ENCODE results near the gene CTNNBIP1.
"Not testable (repeated sequence)": the region's sequence is repeated elsewhere in the genome, so short reads cannot be mapped to it uniquely, and the experiment has no call there.

CTNNBIP1 gene

DNA sequence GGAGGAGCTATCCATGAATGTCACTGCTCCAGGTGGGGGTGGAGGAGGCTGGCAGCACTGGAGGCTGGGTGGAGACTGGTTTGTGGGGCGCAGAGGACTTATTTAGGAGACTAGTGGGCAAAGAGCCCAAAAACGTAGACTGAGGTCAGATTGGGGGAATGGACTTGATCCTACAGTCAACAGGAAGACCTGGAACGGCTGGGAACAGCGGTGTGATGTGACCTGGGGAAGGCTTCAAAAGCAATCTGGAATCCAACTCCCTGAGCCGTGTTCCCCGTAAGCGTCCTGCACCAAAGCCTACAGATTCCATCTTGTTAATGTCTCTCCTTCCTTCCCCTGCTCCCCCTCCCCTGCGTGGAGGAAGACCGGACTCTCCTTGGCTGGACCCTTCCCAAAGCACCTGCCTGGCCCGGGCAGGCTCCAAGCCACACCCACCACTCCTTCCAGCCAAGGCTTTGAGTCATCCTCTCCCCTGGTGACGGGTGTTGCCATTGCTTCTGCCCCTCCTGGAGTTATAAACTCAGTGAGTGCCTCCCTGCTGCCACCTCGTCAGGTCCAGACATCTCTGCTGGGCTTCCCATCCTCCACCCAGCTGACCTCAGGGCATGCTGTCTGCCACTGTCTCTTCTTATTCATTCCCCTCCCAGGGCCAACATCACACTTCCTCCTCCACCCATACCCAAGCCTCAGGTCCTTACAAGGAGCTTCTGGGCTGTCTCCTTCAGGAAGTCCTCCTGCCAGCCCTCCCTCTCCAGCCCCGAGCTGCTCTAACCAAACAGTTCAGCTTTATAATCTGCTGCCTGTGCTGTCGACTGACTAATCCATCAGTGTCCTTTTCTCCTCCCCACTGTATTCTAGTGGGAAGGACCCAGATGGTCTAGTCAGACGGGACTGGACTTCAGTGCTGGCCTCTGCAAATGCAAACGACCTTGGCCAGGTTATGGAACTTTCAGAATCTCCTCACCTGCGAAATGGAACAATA lies 84.7 kb downstream of the CTNNBIP1 start:
- DNase-seq, result peak; percentile 97

DNA sequence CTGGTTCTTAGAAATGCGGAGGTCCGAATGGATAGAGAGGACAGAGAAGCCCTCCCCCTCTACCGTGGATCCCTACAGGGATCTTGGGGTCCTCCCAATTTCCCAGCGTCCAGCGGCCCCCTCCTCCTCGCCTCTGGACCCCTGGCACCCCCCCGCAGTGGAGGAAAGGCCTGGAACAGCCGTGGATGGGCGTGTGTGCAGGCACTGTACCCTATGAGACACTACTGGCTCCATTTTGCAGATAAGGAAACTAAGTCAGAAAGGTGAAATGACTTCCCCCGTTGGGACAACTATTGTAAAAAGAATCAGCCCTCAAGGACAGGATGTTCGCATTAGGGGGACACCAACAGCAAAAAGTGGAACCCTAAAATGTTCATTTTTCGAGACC lies 85.4 kb downstream of the CTNNBIP1 start:
- DNase-seq, result peak; percentile 37

DNA sequence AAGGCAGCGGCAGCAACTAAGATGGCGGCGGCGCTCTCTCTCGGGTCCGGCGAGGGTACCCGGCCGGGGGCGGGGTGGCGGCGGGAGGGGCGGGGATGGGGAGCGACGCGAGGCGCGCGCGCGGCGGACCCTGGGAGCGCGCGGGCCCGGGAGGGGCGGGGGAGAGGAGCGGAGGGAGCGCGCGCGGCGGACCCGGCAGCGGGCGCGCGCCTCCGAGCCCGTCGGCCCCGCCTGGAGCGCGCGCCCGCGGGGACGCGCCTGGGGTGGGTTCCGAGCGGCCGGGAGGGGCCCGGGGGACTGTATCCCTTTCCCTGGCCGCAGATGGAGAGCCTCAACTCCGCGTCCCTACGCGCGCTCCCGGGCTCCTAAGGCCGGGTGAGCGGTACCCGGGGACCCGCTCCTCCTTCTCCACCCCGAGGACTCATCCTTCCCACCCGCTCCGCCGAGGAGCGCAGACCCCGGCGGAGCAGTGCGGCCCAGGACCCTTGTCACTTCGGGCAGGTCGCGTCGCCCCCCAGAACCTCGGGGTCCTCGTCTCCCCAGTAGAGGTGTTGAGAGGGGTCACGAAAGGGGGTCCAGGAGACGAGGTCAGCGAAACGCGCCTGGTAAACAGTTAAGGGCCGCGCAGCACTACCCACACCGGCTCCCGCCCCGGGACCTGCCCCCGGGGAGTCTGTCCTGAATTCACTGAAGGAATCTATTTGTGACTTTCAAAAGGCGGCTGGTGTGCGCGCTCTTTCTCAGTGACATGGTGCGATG lies 85.9 kb downstream of the CTNNBIP1 start, which contains the start of gene CLSTN1:
Gene CLSTN1 (minus strand): TSS at position 23 of the 759 bp plus-strand sequence. CDS start 232 bp downstream, outside the sequence.
- peak; percentile 93 for DNase-seq

DNA sequence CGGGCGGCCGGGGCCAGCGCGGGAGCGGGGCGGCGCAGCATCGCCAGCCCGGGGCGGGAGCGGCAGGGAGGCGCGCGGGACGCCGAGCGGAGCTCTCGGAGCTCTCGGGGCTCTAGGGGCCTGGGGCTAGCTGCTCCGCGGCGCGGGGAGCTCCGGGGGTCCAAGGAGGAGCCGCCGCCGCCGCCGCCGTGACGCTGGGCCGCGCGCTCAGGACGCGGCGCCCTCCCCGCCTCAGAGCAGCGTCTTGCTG lies 86.5 kb downstream of the CTNNBIP1 start:
- no peak for DNase-seq

DNA sequence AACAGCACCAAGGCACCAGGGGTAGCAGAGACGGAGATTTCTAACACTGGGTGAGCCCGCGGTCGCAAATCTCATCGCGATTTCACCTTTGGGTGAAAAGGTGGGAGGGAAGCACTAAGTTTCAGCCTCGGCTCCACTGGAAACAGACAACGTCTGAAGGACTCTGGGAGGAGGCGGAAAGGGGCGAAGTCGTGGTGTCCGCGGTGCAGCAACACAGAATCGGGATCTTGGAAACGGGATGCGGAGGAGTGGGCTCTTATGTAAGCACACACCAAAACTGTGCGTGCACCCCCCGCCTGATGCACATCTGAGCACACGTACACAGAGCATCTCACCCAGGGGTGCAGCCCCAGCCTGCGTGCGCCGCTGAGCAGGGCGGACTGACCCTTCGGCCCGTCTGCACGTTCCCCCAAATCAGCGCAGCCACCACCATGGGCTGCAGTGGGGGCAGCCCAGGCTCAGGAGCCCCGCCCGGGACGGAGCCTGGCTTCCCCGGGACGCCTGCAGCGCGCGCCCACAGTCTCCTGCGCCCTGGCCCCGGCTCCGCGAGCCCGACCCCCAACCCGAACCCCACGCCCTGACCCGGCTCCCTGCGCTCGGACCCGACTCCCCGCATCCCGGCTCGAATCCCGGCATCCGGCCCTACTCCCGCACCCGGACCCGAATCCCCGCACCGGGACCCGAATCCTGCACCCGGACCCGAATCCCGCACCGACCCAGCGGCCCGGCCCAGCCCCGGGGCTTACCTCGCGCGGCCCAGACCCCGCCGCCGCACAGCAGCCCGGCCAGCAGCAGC lies 87.0 kb downstream of the CTNNBIP1 start:
- DNase-seq, result peak; percentile 65

DNA sequence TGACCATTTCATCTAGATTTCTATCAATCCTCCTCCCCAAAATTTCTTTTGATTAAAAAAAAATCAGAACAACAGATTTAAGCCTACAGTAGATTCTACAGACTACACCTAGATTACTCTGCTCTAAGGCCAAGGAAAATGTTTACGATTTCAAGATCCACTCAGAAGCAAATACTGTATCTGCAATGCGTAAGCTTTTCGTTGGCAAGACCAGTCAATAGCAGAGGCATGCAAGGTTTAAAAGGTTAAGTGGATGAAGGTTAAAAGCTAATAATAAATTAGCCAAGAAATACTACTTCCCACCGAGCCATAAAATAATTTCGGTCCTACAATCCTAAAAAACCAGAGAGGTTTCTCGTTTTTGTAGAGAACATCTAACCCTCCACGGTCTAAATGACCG lies 87.6 kb downstream of the CTNNBIP1 start:
- no peak for DNase-seq

DNA sequence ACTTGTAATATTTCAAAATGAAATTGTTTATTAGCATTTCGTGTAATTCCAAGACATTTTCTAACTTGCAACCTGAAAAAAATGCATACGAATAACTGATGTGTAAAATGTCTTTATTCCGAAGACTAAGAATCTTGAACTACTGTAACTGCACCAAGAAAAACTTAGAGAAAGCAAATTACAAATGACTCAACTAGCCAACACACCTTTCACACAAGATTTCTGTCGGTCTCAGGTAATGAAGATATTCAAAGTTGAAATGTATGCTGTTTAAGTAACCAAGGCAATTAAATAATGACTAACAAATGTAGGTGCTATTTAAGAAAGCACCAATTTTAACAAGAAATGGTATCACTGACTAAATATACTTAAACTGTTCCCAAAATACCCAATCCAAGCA lies 88.4 kb downstream of the CTNNBIP1 start:
- no peak for DNase-seq

DNA sequence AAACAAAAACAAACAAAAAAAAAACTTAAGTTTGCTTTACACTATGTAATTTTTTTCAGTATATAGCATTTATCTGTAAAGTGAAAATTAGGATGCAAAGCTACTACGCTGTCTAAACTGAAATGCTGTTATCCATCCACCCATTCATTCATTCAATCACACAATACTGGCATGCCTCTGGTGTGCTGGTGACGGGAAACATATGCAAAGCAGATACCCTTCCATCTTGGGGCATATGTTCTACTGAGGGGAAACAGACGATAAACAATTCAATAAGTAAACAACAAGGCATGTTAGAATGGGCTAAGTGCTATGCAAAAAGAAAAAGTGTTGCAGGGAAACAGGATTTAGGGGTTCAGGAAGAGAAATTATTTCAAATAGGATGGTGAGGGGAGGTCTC lies 89.5 kb downstream of the CTNNBIP1 start:
- no peak for DNase-seq

DNA sequence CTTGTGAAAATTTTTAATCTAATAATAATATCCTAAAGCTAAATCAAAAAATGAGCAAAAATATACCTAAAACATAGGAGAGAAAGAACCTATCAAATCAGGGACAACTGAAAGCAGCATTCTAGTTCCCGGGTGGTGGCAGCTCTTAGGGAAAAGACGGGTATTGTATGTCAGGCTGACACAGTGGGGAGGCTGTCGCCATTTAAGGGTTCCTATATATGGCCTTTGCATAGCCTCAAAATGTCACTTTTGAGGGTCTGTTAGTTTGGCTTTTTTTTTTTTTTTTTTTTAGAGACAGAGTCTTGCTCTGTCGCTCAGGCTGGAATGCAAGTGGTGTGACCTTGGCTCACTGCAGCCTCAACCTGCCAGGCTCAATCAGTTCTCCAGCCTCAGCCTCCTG lies 92.3 kb downstream of the CTNNBIP1 start:
- no peak for DNase-seq

DNA sequence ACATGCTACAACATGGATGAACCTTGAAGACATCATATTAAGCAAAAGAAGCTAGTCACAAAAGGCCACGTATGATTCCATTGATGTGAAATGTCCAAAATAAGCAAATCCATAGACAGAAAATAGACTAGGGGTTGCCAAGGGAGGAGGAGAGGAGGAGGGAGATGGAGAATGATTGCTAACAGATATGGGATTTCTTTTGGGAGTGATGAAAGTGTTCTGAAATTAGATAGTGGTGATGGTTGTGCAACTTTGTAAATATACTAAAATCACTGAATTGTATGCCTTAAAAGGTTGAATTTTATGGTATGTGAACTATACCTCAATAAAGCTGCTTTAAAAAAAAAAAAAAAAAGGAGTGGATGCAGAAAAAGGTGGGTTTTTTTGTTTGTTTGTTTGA lies 93.9 kb downstream of the CTNNBIP1 start:
- no peak for DNase-seq

DNA sequence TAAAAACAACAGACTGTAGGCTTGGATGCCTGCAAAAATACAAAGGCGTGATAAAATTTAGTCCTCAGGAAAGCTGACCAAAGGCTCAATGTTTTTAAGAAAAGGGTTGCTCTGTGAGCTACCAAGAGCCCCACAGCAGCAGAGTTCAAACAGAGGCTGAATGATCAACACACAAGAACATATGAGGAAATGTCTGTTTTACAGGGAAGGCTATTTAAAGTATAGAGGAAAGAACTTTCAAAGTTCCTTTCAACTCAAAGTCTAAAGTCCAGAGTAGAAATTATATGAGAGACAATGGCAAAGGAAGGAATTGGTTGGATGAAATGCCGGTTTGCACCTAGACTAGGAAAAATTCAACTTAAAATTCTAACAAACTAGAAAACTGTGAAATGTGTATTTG lies 94.9 kb downstream of the CTNNBIP1 start:
- DNase-seq, result no peak

DNA sequence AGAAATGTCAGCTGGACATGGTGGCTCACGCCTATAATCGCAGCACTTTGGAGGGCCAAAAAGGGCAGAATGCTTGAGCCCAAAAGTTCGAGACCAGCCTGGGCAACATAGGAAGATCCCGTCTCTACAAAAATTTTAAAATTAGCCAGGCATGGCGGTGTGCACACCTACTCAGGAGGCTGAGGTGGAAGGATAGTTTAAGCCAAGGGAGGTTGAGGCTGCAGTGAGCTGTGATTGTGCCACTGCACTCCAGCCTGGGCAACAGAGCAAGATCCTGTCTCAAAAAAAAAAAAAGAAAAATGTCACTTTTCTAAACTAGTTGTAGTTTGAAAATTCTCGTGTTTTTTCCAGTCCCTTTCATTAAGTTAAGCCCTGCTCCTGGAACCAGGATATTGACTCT lies 95.5 kb downstream of the CTNNBIP1 start:
- DNase-seq, result no peak

DNA sequence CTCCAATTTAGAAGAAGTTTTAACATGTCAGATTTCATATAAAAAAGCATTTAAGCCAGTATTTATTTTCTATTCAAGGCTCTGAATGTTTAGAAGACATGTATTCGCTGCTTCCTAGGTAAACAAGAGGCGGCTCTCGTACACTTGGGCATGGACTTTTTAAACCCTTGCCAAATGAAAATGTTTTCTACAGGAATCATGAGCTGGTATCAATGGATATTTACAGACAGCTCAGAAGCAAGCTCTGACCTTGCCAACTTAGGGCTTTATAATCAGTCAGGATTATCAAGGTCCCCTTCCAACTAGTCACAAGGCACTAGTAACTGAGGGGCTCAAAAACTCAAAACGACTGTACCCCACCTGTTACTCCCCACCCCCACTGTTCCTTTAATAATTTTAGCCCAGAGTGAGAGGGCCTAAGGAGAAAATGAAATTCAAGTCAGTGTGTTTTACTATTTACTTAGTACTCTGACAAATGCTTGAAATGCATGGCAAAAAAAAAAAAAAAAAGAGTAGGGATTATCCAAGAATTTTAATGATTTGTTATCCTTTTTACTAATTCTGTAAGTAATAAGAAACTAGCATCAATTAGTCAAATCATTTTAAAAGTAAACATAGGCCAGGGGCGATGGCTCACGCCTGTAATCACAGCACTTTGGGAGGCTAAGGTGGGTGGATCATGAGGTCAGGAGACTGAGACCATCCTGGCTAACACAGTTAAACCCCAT lies 98.7 kb downstream of the CTNNBIP1 start:
- DNase-seq, result peak; percentile 66

DNA sequence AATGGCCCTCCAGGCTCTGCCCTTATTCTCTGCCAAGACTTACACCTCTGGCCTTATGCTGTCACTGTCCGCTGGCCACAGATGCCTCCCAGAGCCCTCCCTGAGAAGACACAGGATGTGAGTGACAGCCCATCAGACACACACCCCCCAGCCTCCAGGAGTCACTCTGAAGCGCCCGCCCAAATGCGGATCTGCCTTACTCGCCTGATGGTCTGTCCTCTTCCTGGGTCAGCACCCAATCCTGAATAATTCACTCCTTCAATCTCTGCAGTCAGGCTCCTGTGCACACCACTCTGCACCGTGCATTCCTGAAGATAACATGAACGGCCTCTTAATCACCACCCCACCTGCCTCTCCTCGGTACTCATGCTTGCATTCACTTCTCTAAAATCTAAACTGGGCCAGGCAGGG lies 101.0 kb downstream of the CTNNBIP1 start:
- no peak for DNase-seq

DNA sequence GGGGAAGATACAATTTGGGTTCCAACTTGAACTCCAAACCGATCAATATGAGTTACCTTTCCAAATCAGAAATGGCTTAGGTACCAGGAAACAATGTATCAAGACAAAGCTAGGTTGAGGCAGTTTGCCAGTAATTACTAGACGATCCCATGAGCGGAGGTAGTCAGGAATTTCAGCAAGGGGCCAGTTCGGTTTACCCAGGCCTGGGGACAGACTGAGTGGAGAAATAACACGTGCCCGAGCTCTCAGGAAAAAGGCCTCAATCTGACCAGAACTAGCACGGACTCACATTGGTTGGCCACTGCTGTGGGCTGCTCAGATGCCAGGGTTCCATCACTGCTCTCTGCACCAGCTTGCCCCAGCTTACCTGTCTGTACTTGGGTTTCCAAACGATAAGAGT lies 101.6 kb downstream of the CTNNBIP1 start:
- no peak for DNase-seq

DNA sequence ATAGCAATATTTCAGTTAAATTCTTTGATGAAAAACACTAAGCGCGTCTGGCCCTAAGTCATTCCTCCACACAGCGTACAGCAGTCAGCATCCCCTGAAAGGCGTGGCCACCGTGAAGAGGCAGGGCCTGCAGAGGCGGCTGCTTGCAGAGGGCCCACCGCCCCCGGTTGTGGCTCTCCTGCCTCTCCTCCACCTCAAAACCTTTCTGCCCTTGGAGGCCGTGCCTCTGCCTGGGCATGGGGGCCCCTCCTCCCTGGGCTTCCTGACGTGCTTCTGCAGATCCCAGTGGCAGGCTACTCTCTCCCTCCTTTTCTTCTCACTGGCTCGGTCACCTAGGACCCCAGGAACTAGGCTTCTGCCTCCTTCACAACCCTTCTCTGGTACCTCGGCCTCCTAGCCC lies 102.5 kb downstream of the CTNNBIP1 start:
- DNase-seq, result no peak

DNA sequence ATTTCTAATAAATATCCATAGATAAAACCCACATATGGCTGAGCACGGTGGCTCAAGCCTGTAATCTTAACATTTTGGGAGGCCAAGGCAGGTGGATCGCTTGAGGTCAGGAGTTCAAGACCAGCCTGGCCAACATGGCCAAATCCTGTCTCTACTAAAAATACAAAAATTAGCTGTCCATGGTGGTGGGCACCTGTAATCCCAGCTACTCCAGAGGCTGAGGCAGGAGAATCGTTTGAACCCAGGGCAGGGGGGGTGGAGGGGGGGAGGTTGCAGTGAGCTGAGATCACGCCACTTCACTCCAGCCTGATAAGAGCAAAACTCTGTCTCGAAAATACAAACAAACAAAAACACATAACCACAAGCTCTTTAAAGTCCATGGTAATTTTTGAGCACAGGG lies 104.1 kb downstream of the CTNNBIP1 start:
- DNase-seq, result not testable (repeated sequence)

DNA sequence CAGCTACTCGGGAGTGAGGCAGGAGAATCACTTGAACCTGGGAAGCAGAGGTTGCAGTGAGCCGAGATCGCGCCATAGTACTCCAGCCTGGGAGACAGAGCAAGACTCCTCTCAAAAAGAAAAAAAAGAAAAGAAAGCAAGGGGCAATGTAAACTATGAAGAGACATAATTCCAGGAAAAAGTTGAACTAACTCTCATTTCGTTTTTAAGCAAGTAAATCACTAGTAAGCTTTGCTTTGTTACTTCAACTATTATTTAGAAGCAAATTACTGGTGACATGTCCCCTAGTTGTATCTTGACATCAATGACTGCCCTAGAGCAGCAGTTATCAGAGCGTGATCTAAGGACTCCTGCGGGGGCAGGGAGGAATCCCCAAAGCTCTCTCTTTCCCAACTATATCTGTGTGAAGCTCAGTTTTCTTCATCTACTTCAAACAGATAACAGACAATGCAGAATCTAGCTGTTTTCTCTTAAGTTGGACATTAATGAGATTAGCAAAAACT lies 105.0 kb downstream of the CTNNBIP1 start:
- DNase-seq, result no peak

DNA sequence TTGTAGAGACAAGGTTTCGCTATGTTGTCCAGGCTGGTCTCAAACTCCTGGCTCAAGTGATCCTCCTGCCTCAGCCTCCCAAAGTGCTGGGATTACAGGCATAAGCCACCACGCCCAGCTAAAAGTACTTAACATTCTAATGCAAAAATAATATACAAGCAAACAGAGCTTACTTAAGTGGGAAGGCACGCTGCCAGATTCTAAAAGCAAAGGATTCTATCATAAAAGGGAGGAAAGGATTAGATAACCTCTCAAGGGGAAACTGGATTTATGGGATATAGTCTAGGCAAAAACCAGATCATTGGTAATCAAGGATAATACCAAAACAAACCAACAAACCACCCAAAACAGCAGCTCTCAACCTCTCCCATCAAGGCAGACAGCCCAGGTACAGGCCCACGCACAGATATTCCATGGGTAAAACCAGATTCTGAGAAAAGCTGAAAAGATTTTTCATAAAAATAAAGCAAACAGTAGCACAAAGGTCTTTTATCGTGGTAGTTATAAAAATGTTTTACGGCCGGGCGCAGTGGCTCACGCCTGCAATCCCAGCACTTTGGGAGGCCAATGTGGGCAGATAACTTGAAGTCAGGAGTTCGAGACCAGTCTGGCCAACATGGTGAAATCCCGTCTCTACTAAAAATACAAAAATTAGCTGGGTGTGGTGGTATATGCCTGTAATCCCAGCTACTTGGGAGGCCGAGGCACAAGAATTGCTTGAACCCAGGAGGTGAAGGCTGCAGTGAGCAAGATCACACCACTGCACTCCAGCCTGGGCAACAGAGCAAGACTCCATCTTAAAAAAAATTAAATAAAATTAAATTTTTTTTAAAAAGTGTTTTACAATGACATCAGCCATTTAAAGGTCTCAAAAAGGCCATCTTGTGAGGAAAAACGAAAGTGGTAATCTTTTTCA lies 106.8 kb downstream of the CTNNBIP1 start:
- peak; percentile 21 for DNase-seq

DNA sequence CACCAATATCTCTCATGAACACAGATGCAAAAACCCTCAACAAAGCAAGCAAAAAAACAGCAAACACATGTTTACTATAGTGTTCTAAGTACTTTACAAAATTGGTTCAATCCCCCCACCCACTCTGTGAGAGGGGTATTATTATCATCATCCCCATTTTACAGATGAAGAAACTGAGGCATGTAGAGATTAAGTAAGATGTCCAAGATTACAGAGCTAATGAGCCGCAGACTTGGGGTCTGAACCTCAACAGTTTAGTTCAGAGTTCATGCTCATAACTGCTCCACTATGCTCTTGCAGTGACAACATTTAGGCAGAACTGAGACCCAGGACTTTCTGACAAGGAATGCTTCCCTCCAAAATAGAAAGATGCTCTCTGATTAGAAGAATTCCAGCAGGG lies 108.2 kb downstream of the CTNNBIP1 start:
- DNase-seq, result no peak

Data from NCI-H82 (cell line).